Vagina (tissue), 2 donors: Measurements from ENCODE around the gene SOCS3.

Experiments used
- POLR2A ChIP-seq, 2 donors: fragments of 450-650 bp; IDR thresholded peaks; one replicate each; pipeline ENCODE4 v1.6.1; 2017; ENCODE audit warnings: antibody characterized with exemption in 2 of 2, mild to moderate bottlenecking in 2 of 2, moderate library complexity in 2 of 2
- TF ChIP-seq, protein P1 (sequence below), 3 experiments: fragments of 450-650 bp in 2 of 3; fragments of 200-600 bp in 1 of 3; sonication (generic) in 1 of 3; IDR thresholded peaks; one replicate each; pipeline ENCODE4 v1.5.1; 2017 to 2019; ENCODE audit warnings: antibody characterized with exemption in 3 of 3, mild to moderate bottlenecking in 2 of 3, moderate library complexity in 2 of 3

DNA sequence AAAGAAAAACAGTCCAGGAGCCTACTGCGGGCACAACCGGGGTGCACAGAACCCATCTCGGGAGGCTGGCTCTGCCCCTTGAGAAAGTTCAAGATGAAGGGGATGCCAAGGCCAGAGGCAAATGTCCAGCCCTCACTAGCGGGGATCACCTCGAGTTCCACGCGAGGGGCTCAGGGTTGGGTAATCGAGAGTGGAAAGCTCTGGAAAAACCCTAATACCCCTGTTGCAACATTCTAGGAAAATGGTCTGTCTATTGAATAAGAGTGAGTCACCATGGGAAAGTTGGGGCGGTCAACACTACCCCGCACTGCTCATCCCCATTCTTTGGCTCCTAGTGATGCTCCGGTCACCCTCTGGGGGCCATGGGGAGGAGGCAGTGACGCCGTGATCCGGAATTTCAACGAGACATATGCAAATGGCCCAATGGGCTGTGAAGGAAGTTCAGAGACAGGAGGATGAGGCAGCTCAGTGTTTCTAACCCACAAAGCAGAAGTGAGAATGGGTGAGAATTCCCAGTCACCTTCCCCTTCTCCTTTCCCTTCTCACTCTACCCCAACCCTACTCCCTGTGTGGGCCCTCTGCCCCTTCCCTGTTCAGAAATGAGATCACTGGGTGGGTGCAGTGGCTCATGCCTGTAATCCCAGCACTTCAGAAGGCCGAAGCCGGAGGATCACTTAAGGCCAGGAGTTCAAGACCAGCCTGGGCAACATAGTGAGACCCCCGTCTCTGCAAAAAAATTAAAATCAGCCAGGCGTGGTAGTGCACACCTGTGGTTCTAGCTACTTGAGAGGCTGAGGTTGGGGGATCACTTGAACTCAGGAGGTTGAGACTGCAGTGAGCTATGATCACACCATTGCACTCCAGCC lies 22.4 kb downstream of the SOCS3 start:
- TF ChIP-seq, protein P1, sequence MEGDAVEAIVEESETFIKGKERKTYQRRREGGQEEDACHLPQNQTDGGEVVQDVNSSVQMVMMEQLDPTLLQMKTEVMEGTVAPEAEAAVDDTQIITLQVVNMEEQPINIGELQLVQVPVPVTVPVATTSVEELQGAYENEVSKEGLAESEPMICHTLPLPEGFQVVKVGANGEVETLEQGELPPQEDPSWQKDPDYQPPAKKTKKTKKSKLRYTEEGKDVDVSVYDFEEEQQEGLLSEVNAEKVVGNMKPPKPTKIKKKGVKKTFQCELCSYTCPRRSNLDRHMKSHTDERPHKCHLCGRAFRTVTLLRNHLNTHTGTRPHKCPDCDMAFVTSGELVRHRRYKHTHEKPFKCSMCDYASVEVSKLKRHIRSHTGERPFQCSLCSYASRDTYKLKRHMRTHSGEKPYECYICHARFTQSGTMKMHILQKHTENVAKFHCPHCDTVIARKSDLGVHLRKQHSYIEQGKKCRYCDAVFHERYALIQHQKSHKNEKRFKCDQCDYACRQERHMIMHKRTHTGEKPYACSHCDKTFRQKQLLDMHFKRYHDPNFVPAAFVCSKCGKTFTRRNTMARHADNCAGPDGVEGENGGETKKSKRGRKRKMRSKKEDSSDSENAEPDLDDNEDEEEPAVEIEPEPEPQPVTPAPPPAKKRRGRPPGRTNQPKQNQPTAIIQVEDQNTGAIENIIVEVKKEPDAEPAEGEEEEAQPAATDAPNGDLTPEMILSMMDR (IDR thresholded peaks at IDR 0.05): no peak
- no peak for TF ChIP-seq POLR2A (IDR thresholded peaks at IDR 0.05)
